PC-9 (cell line): ENCODE results near the gene TEX51.

ENCODE experiments used
- EZH2 ChIP-seq: fragments of 200-600 bp; sonication (generic); IDR thresholded peaks from 2 replicates; pipeline ENCODE4 v1.8.0; 2017; ENCODE audit warnings: antibody characterized with exemption, low read depth
- TF ChIP-seq, protein P1 (sequence below): fragments of 200-600 bp; sonication (generic); conservative IDR thresholded peaks from 2 replicates; pipeline ENCODE4 v1.6.1; 2017; ENCODE audit warnings: mixed run types, antibody characterized with exemption, mild to moderate bottlenecking, moderate library complexity

DNA sequence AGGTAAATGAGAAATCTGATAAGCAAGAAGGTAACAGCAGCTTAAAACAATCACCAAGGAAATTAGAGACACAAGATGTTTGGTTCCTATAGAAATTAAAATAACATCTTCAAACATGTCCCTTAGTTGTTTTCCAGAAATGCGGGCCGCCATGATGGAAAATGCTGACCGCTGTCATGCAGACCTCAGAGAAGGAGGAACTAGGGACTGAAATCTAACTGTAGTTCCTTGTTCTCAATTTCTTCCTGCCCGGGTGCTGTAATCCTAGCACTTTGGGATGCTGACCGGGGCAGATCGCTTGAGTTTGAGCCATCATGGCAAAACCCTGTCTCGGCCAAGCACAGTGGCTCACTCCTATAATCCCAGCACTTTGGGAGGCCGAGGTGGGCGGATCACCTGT lies 51.1 kb downstream of the TEX51 start:
- TF ChIP-seq, protein P1, sequence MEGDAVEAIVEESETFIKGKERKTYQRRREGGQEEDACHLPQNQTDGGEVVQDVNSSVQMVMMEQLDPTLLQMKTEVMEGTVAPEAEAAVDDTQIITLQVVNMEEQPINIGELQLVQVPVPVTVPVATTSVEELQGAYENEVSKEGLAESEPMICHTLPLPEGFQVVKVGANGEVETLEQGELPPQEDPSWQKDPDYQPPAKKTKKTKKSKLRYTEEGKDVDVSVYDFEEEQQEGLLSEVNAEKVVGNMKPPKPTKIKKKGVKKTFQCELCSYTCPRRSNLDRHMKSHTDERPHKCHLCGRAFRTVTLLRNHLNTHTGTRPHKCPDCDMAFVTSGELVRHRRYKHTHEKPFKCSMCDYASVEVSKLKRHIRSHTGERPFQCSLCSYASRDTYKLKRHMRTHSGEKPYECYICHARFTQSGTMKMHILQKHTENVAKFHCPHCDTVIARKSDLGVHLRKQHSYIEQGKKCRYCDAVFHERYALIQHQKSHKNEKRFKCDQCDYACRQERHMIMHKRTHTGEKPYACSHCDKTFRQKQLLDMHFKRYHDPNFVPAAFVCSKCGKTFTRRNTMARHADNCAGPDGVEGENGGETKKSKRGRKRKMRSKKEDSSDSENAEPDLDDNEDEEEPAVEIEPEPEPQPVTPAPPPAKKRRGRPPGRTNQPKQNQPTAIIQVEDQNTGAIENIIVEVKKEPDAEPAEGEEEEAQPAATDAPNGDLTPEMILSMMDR = no peak
- TF ChIP-seq EZH2 = no peak
